ENCODE data around the gene SETBP1.

Gene SETBP1

DNA sequence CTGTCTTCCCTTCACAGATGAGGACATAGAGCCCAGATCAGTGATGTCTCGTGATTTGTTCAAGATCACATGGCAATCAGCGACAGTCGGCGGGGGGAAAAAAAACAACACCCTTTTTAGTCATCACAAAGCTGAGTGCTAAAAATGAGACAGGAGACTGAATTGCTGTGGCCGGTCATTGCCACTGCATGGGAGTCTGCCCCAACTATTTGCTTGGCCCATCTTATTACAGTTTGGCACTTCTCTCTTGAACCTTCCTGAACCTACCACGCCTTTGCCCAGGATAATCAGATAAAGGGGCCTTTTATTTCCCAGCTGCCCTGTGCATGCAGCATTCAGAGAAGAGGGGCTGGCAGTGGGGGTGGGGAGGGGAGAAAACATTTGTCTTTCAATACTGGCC lies 42.7 kb downstream of the SETBP1 start (continued):
- TF ChIP-seq RARB (CRISPR knock-in tag; IDR thresholded peaks at IDR 0.05) (no peak), SNAI2 (CRISPR knock-in tag; IDR thresholded peaks at IDR 0.05) (no peak), TOX (CRISPR knock-in tag; IDR thresholded peaks at IDR 0.05; ENCODE audit: borderline replicate concordance) (no peak)

DNA sequence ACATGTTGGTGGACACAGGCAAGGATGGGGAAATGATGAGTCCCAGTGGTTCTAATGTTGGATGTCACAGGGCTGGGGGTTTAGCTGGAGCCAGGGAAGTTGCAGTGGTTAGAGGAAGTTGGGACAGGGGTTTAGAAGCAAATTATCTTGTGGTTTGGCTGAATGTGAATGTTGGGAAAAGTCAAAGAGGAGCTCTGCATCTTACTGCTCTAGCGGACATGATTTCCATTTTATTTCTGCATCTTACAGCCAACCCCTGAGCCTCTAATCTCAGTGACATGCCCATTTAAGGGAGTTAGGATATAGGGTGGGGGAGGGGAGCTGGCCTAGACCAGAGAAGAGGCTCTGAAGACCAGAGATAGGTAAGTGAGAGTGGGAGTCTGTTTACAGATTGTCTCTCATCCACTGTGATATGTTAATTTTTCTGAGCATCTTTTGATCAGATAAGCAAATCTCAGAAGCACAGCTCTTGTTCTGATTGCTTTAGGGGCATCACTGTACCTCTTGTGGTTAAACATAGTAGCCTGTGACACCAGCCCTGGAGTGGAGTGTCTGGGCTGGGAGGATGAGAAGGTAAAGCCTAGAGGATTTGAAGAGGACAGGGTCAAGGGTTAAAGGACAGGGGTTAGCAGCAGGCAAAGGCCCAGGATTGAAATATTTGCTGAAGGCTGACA lies 43.6 kb downstream of the SETBP1 start:
- TF ChIP-seq ESRRG (CRISPR knock-in tag; IDR thresholded peaks at IDR 0.05) = no peak
- TF ChIP-seq ISL1 (CRISPR knock-in tag; IDR thresholded peaks at IDR 0.05) = no peak
- TF ChIP-seq ZNF70 (CRISPR knock-in tag; IDR thresholded peaks at IDR 0.05) = no peak
- TF ChIP-seq GLIS3 (CRISPR knock-in tag; IDR thresholded peaks at IDR 0.05) = no peak
- TF ChIP-seq ZFP30 (CRISPR knock-in tag; IDR thresholded peaks at IDR 0.05) = no peak
- TF ChIP-seq ARNTL (CRISPR knock-in tag; IDR thresholded peaks at IDR 0.05; ENCODE audit: borderline replicate concordance, low read depth) = no peak
- no peak for TF ChIP-seq SNAI2 (CRISPR knock-in tag; IDR thresholded peaks at IDR 0.05)
- no peak for TF ChIP-seq CSDC2 (CRISPR knock-in tag; IDR thresholded peaks at IDR 0.05)
- TF ChIP-seq, protein P1, sequence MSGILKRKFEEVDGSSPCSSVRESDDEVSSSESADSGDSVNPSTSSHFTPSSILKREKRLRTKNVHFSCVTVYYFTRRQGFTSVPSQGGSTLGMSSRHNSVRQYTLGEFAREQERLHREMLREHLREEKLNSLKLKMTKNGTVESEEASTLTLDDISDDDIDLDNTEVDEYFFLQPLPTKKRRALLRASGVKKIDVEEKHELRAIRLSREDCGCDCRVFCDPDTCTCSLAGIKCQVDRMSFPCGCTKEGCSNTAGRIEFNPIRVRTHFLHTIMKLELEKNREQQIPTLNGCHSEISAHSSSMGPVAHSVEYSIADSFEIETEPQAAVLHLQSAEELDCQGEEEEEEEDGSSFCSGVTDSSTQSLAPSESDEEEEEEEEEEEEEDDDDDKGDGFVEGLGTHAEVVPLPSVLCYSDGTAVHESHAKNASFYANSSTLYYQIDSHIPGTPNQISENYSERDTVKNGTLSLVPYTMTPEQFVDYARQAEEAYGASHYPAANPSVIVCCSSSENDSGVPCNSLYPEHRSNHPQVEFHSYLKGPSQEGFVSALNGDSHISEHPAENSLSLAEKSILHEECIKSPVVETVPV (CRISPR knock-in tag; IDR thresholded peaks at IDR 0.05) = no peak
- TF ChIP-seq, protein P2, sequence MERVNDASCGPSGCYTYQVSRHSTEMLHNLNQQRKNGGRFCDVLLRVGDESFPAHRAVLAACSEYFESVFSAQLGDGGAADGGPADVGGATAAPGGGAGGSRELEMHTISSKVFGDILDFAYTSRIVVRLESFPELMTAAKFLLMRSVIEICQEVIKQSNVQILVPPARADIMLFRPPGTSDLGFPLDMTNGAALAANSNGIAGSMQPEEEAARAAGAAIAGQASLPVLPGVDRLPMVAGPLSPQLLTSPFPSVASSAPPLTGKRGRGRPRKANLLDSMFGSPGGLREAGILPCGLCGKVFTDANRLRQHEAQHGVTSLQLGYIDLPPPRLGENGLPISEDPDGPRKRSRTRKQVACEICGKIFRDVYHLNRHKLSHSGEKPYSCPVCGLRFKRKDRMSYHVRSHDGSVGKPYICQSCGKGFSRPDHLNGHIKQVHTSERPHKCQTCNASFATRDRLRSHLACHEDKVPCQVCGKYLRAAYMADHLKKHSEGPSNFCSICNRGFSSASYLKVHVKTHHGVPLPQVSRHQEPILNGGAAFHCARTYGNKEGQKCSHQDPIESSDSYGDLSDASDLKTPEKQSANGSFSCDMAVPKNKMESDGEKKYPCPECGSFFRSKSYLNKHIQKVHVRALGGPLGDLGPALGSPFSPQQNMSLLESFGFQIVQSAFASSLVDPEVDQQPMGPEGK (CRISPR knock-in tag; IDR thresholded peaks at IDR 0.05; ENCODE audit: borderline replicate concordance) = no peak
- TF ChIP-seq, protein P3, sequence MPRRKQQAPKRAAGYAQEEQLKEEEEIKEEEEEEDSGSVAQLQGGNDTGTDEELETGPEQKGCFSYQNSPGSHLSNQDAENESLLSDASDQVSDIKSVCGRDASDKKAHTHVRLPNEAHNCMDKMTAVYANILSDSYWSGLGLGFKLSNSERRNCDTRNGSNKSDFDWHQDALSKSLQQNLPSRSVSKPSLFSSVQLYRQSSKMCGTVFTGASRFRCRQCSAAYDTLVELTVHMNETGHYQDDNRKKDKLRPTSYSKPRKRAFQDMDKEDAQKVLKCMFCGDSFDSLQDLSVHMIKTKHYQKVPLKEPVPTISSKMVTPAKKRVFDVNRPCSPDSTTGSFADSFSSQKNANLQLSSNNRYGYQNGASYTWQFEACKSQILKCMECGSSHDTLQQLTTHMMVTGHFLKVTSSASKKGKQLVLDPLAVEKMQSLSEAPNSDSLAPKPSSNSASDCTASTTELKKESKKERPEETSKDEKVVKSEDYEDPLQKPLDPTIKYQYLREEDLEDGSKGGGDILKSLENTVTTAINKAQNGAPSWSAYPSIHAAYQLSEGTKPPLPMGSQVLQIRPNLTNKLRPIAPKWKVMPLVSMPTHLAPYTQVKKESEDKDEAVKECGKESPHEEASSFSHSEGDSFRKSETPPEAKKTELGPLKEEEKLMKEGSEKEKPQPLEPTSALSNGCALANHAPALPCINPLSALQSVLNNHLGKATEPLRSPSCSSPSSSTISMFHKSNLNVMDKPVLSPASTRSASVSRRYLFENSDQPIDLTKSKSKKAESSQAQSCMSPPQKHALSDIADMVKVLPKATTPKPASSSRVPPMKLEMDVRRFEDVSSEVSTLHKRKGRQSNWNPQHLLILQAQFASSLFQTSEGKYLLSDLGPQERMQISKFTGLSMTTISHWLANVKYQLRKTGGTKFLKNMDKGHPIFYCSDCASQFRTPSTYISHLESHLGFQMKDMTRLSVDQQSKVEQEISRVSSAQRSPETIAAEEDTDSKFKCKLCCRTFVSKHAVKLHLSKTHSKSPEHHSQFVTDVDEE (CRISPR knock-in tag; IDR thresholded peaks at IDR 0.05) = no peak
- TF ChIP-seq RARB (CRISPR knock-in tag; IDR thresholded peaks at IDR 0.05) = no peak
- TF ChIP-seq ZNF565 (CRISPR knock-in tag; conservative IDR thresholded peaks at IDR 0.05; ENCODE audit: low read depth) = no peak
- no peak for TF ChIP-seq ZC3H10 (CRISPR knock-in tag; IDR thresholded peaks at IDR 0.05)
- no peak for TF ChIP-seq ZFP3 (CRISPR knock-in tag; IDR thresholded peaks at IDR 0.05)
- TF ChIP-seq, protein P4, sequence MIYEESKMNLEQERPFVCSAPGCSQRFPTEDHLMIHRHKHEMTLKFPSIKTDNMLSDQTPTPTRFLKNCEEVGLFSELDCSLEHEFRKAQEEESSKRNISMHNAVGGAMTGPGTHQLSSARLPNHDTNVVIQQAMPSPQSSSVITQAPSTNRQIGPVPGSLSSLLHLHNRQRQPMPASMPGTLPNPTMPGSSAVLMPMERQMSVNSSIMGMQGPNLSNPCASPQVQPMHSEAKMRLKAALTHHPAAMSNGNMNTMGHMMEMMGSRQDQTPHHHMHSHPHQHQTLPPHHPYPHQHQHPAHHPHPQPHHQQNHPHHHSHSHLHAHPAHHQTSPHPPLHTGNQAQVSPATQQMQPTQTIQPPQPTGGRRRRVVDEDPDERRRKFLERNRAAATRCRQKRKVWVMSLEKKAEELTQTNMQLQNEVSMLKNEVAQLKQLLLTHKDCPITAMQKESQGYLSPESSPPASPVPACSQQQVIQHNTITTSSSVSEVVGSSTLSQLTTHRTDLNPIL (CRISPR knock-in tag; IDR thresholded peaks at IDR 0.05; ENCODE audit: low read depth) = no peak
- TF ChIP-seq BACH2 (CRISPR knock-in tag; IDR thresholded peaks at IDR 0.05; ENCODE audit: borderline replicate concordance) = no peak
- ATAC-seq = no peak

DNA sequence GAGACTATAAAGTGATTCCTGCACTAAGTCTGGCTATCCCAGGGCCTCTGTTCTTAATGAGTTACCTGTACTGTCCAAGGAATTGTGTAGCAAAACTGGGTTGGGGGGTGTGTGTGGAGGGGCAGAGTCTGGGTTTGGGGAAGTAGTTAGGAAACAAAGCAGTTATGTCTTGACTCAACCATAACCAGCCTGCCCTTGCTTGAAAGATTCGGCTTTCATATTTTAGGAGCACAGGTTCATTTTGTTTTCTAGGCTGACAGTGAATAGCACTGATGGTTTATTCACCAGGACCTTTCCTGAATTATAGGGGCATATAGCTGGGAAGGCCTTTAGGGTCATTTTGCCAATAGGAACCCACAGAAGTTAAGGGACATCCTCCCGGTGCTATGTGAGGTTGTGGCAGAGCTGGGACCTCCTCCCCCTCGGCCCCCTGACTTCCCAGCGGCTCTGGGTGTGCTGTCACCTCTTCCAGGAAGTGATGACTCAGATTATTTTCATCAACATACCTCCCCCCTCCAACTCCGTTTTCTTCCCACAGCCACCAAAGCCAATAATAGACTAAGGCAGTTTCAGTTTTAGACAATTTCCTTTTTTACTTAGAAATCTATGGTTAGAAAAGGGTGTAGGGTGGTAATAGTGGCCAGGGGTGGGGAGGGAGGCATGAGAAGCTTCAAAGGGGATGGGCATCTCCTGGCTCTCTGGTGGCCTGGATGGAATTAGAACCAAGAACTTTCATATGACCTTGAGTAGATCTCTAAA lies 44.8 kb downstream of the SETBP1 start:
- ATAC-seq = peak; percentile 65
- TF ChIP-seq, protein P5, sequence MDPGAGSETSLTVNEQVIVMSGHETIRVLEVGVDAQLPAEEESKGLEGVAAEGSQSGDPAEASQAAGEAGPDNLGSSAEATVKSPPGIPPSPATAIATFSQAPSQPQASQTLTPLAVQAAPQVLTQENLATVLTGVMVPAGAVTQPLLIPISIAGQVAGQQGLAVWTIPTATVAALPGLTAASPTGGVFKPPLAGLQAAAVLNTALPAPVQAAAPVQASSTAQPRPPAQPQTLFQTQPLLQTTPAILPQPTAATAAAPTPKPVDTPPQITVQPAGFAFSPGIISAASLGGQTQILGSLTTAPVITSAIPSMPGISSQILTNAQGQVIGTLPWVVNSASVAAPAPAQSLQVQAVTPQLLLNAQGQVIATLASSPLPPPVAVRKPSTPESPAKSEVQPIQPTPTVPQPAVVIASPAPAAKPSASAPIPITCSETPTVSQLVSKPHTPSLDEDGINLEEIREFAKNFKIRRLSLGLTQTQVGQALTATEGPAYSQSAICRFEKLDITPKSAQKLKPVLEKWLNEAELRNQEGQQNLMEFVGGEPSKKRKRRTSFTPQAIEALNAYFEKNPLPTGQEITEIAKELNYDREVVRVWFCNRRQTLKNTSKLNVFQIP (CRISPR knock-in tag; IDR thresholded peaks at IDR 0.05; ENCODE audit: borderline replicate concordance, low read depth) = no peak
- TF ChIP-seq BACH2 (CRISPR knock-in tag; IDR thresholded peaks at IDR 0.05; ENCODE audit: borderline replicate concordance) = no peak
- TF ChIP-seq, protein P4 (CRISPR knock-in tag; IDR thresholded peaks at IDR 0.05; ENCODE audit: low read depth) = no peak
- TF ChIP-seq ZC3H10 (CRISPR knock-in tag; IDR thresholded peaks at IDR 0.05) = no peak
- TF ChIP-seq RARB (CRISPR knock-in tag; IDR thresholded peaks at IDR 0.05) = no peak
- TF ChIP-seq ISL1 (CRISPR knock-in tag; IDR thresholded peaks at IDR 0.05) = no peak
- TF ChIP-seq GLIS3 (CRISPR knock-in tag; IDR thresholded peaks at IDR 0.05) = no peak
- no peak for TF ChIP-seq PPARA (CRISPR knock-in tag; IDR thresholded peaks at IDR 0.05; ENCODE audit: borderline replicate concordance)
- no peak for TF ChIP-seq ZNF70 (CRISPR knock-in tag; IDR thresholded peaks at IDR 0.05)
- TF ChIP-seq ZFP3 (CRISPR knock-in tag; IDR thresholded peaks at IDR 0.05) = no peak
- TF ChIP-seq SNAI2 (CRISPR knock-in tag; IDR thresholded peaks at IDR 0.05) = no peak
- no peak for TF ChIP-seq ARNTL (CRISPR knock-in tag; IDR thresholded peaks at IDR 0.05; ENCODE audit: borderline replicate concordance, low read depth)
- TF ChIP-seq ESRRG (CRISPR knock-in tag; IDR thresholded peaks at IDR 0.05) = no peak
- no peak for TF ChIP-seq ZFP30 (CRISPR knock-in tag; IDR thresholded peaks at IDR 0.05)
- TF ChIP-seq ZNF565 (CRISPR knock-in tag; conservative IDR thresholded peaks at IDR 0.05; ENCODE audit: low read depth) = no peak
- no peak for TF ChIP-seq ZNF8 (CRISPR knock-in tag; IDR thresholded peaks at IDR 0.05)
- no peak for TF ChIP-seq CSDC2 (CRISPR knock-in tag; IDR thresholded peaks at IDR 0.05)
- TF ChIP-seq, protein P2 (CRISPR knock-in tag; IDR thresholded peaks at IDR 0.05; ENCODE audit: borderline replicate concordance) = no peak

Measured in SK-N-SH treated with all-trans-retinoic acid at 6 μM for 48 hours (cell line).